CD4-positive, alpha-beta T cell treated with Interleukin-6 for 4 hours (primary cell): ENCODE results near the gene AAR2.

ENCODE experiments used
- DNase-seq: peaks from one replicate; pipeline ENCODE4 v3.0.0-alpha.2; 2020; ENCODE audit warnings: mixed read lengths

Gene AAR2

GRCh38 chr20:36218380-36219064 lies 17.8 kb upstream of the AAR2 start:
- no peak for DNase-seq

GRCh38 chr20:36219671-36220220 lies 16.5 kb upstream of the AAR2 start:
- DNase-seq: no peak

- no peak for DNase-seq
Measured at GRCh38 chr20:36225666-36226065, 10.6 kb upstream of the AAR2 start.

GRCh38 chr20:36228770-36229169 lies 7.5 kb upstream of the AAR2 start:
- DNase-seq: no peak

- no peak for DNase-seq
Measured at GRCh38 chr20:36230019-36230418, 6.3 kb upstream of the AAR2 start.

- no peak for DNase-seq
Measured at GRCh38 chr20:36231331-36231730, 4.9 kb upstream of the AAR2 start.

- DNase-seq: no peak
Measured at GRCh38 chr20:36234771-36235320, 1.4 kb upstream of the AAR2 start.

- no peak for DNase-seq
Measured at GRCh38 chr20:36236786-36237121, 476 bp downstream of the AAR2 start.

- DNase-seq: no peak
Measured at GRCh38 chr20:36237477-36237876, 1.2 kb downstream of the AAR2 start.

GRCh38 chr20:36238153-36238552 lies 1.9 kb downstream of the AAR2 start:
- DNase-seq: no peak

GRCh38 chr20:36238760-36239159 lies 2.5 kb downstream of the AAR2 start:
- no peak for DNase-seq

- DNase-seq: no peak
Measured at GRCh38 chr20:36240076-36240475, 3.8 kb downstream of the AAR2 start.

GRCh38 chr20:36241678-36242077 lies 5.4 kb downstream of the AAR2 start:
- no peak for DNase-seq

- DNase-seq: no peak
Measured at GRCh38 chr20:36243726-36244125, 7.4 kb downstream of the AAR2 start.

- no peak for DNase-seq
Measured at GRCh38 chr20:36246401-36246800, 10.1 kb downstream of the AAR2 start.

- DNase-seq: no peak
Measured at GRCh38 chr20:36248836-36249235, 12.6 kb downstream of the AAR2 start.

GRCh38 chr20:36249450-36249849 lies 13.2 kb downstream of the AAR2 start:
- DNase-seq: no peak

- DNase-seq: no peak
Measured at GRCh38 chr20:36251426-36251825, 15.1 kb downstream of the AAR2 start.

GRCh38 chr20:36252511-36252910 lies 16.2 kb downstream of the AAR2 start:
- DNase-seq: no peak

GRCh38 chr20:36253036-36253435 lies 16.8 kb downstream of the AAR2 start:
- no peak for DNase-seq

GRCh38 chr20:36254076-36254475 lies 17.8 kb downstream of the AAR2 start:
- no peak for DNase-seq

- no peak for DNase-seq
Measured at GRCh38 chr20:36255445-36255844, 19.2 kb downstream of the AAR2 start.

GRCh38 chr20:36259177-36260061 lies 23.1 kb downstream of the AAR2 start:
- DNase-seq: no peak

GRCh38 chr20:36260316-36260715 lies 24.0 kb downstream of the AAR2 start:
- DNase-seq: no peak
